GM12878 (cell line): ENCODE data around the gene JHY. TPM values are rescaled to one million over a fixed set of nuclear protein-coding genes. Genes with fewer than 3 reads are reported as not detected.

Experiments
- ATF3 ChIP-seq: IDR thresholded peaks from 2 replicates; pipeline ENCODE4 v1.6.1; 2011; ENCODE audit warnings: low read depth, mild to moderate bottlenecking, low read length, moderate library complexity, borderline replicate concordance; ENCODE audit errors: extremely low read depth
- BCL11A ChIP-seq: IDR thresholded peaks from 2 replicates; pipeline ENCODE4 v1.6.1; 2011; ENCODE audit warnings: low read depth, low read length
- BRCA1 ChIP-seq: IDR thresholded peaks from 2 replicates; pipeline ENCODE4 v1.6.1; 2011; ENCODE audit warnings: low read depth, low read length, improper control_type of control experiment
- CBFB ChIP-seq: IDR thresholded peaks from 2 replicates; pipeline ENCODE4 v1.6.1; 2016; ENCODE audit warnings: antibody characterized with exemption, low read depth
- CBX3 ChIP-seq: fragments of 200-600 bp; sonication (generic); IDR thresholded peaks from 2 replicates; pipeline ENCODE4 v1.6.1; 2016; ENCODE audit warnings: low read depth, borderline replicate concordance
- CHD4 ChIP-seq: fragments of 200-600 bp; sonication (generic); IDR thresholded peaks from 2 replicates; pipeline ENCODE4 v1.6.1; 2016; ENCODE audit warnings: mild to moderate bottlenecking
- E2F4 ChIP-seq: IDR thresholded peaks from 2 replicates; pipeline ENCODE4 v1.6.1; 2012; ENCODE audit warnings: low read depth, low read length, improper control_type of control experiment
- EP300 ChIP-seq, 2 experiments: fragments of 150-350 bp in 1 of 2; IDR thresholded peaks; 2 replicates each; pipeline ENCODE4 v1.6.1; 2011 to 2012; ENCODE audit warnings: low read depth in 2 of 2, low read length in 2 of 2, borderline replicate concordance in 1 of 2, improper control_type of control experiment in 1 of 2, inconsistent platforms in 1 of 2; ENCODE audit not compliant: control insufficient read depth in 1 of 2
- IKZF2 ChIP-seq, 2 experiments: fragments of 450-650 bp; IDR thresholded peaks; 2 replicates each; pipeline ENCODE4 v1.6.1; 2017; ENCODE audit warnings: mild to moderate bottlenecking in 2 of 2, moderate library complexity in 2 of 2
- MEF2B ChIP-seq: fragments of 450-650 bp; IDR thresholded peaks from 2 replicates; pipeline ENCODE4 v1.6.1; 2018; ENCODE audit warnings: mild to moderate bottlenecking, moderate library complexity; ENCODE audit not compliant: partially characterized antibody, poor library complexity, severe bottlenecking
- NBN ChIP-seq: fragments of 450-650 bp; IDR thresholded peaks from 2 replicates; pipeline ENCODE4 v1.6.1; 2016
- NRF1 ChIP-seq: conservative IDR thresholded peaks from 2 replicates; pipeline ENCODE4 v1.6.1; 2011; ENCODE audit warnings: mild to moderate bottlenecking, low read depth, low read length, improper control_type of control experiment
- SREBF1 ChIP-seq: IDR thresholded peaks from 2 replicates; pipeline ENCODE4 v1.6.1; 2012; ENCODE audit warnings: mild to moderate bottlenecking, low read length
- TCF3 ChIP-seq: IDR thresholded peaks from 2 replicates; pipeline ENCODE4 v1.6.1; 2012; ENCODE audit warnings: low read depth, mild to moderate bottlenecking, low read length, borderline replicate concordance; ENCODE audit not compliant: insufficient read depth
- TCF7 ChIP-seq: IDR thresholded peaks from 2 replicates; pipeline ENCODE4 v1.6.1; 2014; ENCODE audit warnings: antibody characterized with exemption, borderline replicate concordance
- USF1 ChIP-seq: IDR thresholded peaks from 2 replicates; pipeline ENCODE4 v1.6.1; 2011; ENCODE audit warnings: borderline replicate concordance, low read depth, mild to moderate bottlenecking, moderate library complexity, mixed read lengths, low read length; ENCODE audit not compliant: insufficient read depth; ENCODE audit errors: extremely low read length
- ZNF207 ChIP-seq: fragments of 450-650 bp; IDR thresholded peaks from 2 replicates; pipeline ENCODE4 v1.6.1; 2014; ENCODE audit warnings: antibody characterized with exemption, mild to moderate bottlenecking, borderline replicate concordance
- polyA plus RNA-seq, 11 experiments: library from polyadenylated mRNA; depleted of rRNA in 4 of 11; unstranded in 6 of 11; stranded (reverse) in 5 of 11; fragments of >200 nt; fragmentation: Nextera tagmentation in 4 of 11; fragmentation: Illumina TruSeq in 1 of 11; extraction: Ambion mirVana in 4 of 11; extraction: Trizol in 1 of 11; gene quantifications; 1 replicate in 1 of 11; 2 replicates in 10 of 11; pipeline versions ENCODE4 v1.2.1 to v1.2.3, GENCODE V29; 2011 to 2016; ENCODE audit warnings: inconsistent platforms in 2 of 11, missing spikeins in 2 of 11, low read depth in 1 of 11
- total RNA-seq, 4 experiments: library from RNA; depleted of rRNA in 3 of 4; stranded (reverse); fragments of >200 nt in 3 of 4; fragmentation: Illumina TruSeq in 1 of 4; extraction: Trizol in 1 of 4; gene quantifications; 2 replicates each; pipeline versions ENCODE4 v1.2.1 to v1.2.3, GENCODE V29; 2013 to 2021
- TF ChIP-seq, protein P1 (sequence below): fragments of 450-650 bp; IDR thresholded peaks from 2 replicates; pipeline ENCODE4 v1.6.1; 2018; ENCODE audit warnings: mild to moderate bottlenecking, low read depth, moderate library complexity; ENCODE audit not compliant: partially characterized antibody

JHY gene
- total and polyA plus RNA-seq, 10 of the 15 experiments (the other 5 are each of a cell fraction or from before 2014, with no cell fraction given): 0.90 to 7.1 (median 5.5) TPM

DNA sequence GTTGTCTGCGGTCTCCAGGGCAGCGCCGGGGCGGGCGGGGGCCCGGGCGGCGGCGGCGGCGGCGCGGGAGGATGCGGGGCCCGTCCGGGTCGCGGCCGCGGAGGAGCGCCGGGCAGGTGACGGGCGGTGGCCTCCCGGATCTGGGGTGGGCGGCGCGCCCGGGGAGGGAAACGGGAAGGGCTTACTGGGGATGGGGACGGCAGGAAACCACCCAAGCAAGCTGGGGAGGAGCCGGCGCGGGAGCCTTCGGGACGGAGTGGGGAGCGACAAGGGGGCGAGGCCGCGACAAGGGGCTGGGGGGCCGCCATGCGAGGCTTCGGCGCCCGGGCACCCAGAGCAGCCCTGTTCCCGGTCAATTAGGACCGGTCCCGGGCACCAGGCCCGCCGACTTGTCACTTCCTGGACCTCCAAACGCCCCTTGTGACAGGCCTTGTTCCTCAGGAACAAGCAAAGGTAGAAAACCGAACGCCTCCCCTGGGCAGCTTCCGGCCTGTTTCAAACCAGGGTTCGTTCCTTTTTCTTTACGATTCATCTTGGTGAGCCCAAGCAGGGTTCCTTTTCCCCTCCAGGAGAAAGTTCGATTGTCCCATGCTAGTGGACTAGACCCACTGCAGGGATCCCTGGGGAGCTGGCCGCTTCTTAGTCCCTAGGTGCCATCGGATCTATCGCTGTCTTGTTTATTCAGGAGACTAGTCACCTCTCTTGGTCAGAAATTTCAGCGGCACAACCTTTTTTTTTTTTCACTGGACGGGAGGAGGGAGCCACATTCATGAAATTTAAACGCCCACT lies 492 bp downstream of the JHY start (continued):
- TF ChIP-seq NRF1 (no peak), TCF3 (no peak), SREBF1 (no peak), EP300 (IDR thresholded peaks at IDR 0.05; ENCODE audit: borderline replicate concordance in 1 of 2, control insufficient read depth in 1 of 2, low read depth in 2 of 2, low read length in 2 of 2) (0 out of 4 replicates have a peak, but pooled peaks of 1 of the 2 experiments have one; percentile 17), CBFB (no peak), BRCA1 (no peak), USF1 (no peak), ZNF207 (0 out of 2 replicates have a peak, but pooled peaks have one; percentile 59), BCL11A (no peak), E2F4 (no peak), ATF3 (no peak), CBX3 (no peak), TCF7 (no peak), NBN (0 out of 2 replicates have a peak, but pooled peaks have one; percentile 65), IKZF2 (IDR thresholded peaks at IDR 0.05) (peak in 1 of 2 experiments; percentile 40; a peak in 2 of 4 replicates), MEF2B (peak; percentile 61), CHD4 (no peak)
- TF ChIP-seq, protein P1, sequence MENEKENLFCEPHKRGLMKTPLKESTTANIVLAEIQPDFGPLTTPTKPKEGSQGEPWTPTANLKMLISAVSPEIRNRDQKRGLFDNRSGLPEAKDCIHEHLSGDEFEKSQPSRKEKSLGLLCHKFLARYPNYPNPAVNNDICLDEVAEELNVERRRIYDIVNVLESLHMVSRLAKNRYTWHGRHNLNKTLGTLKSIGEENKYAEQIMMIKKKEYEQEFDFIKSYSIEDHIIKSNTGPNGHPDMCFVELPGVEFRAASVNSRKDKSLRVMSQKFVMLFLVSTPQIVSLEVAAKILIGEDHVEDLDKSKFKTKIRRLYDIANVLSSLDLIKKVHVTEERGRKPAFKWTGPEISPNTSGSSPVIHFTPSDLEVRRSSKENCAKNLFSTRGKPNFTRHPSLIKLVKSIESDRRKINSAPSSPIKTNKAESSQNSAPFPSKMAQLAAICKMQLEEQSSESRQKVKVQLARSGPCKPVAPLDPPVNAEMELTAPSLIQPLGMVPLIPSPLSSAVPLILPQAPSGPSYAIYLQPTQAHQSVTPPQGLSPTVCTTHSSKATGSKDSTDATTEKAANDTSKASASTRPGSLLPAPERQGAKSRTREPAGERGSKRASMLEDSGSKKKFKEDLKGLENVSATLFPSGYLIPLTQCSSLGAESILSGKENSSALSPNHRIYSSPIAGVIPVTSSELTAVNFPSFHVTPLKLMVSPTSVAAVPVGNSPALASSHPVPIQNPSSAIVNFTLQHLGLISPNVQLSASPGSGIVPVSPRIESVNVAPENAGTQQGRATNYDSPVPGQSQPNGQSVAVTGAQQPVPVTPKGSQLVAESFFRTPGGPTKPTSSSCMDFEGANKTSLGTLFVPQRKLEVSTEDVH: peak; percentile 26
